H54 (cell line): ENCODE data around the gene ETV6.

Experiments
- DNase-seq: peaks from one replicate; pipeline ENCODE4 v3.0.0; 2011; ENCODE audit warnings: low spot score, mixed read lengths; ENCODE audit not compliant: insufficient read length
- FAIRE-seq: peaks from 3 replicates; lab custom pipeline; 2011; peaks lifted over from hg19 to GRCh38; lab: Jason Lieb, UNC
- POLR2A ChIP-seq: IDR thresholded peaks from 2 replicates; pipeline ENCODE4 v1.6.1; 2011; ENCODE audit warnings: low read depth, mild to moderate bottlenecking, low read length

Gene ETV6

DNA sequence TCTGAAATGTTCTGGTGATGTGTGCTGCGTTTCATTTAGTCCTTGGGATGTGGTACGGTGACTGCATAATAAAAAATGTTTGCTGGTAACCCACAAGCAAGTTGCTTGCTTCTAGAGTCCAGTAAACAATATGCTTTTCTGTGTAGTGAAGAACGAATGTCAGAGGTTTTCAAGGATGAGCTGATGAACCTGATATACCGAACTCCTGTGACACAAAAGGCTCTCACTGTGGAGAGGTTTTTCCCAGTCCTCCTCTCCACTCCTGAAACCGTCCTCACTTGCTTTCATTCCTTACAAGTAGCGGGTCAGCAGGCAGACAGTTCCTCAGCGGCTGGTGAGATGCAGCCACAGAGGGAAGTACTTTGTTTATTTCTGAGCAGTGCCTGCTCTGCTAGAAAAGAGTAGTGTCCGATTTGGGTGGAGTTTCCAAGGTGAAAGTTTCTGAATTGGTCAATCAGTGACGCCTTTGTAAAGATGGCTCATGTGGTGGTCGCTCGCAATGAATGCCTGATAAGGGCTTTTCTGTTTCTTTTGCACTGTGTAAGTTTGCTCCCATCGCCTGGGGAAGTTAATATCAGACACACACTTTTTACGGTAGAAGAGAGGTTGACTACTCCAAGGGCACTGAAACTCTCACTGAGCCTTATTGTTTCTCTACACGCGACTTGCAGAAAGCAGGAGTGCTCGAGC, 3.0 kb downstream of the ETV6 start:
- DNase-seq, result no peak
- no peak for FAIRE-seq
- no peak for TF ChIP-seq POLR2A

DNA sequence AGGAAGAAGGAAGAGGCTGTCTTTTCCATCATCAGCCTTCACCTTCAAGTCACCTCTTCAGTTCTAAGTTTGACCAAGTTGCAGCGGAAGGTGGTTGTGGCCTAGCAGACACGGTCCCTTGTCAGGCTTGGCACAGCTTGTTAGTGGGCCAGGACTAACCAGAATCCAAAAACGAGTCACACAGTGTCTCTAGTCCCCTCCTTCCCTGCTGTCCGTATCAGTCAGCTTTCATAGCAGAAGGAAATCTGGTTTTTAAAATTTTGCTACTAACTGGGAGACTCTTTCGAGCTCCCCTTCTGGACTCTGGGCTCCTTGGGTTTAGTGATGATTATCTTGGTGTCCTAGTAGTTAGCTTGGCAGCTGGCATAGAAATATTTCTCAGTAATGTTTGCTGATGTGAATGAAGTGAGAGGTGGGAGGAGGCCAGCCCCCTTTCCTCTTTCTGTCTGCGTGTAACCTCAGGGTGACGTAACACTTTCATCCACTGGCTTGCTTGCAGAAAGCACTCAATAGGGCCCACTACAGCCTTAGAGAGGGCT, 3.8 kb downstream of the ETV6 start:
- FAIRE-seq, result no peak

DNA sequence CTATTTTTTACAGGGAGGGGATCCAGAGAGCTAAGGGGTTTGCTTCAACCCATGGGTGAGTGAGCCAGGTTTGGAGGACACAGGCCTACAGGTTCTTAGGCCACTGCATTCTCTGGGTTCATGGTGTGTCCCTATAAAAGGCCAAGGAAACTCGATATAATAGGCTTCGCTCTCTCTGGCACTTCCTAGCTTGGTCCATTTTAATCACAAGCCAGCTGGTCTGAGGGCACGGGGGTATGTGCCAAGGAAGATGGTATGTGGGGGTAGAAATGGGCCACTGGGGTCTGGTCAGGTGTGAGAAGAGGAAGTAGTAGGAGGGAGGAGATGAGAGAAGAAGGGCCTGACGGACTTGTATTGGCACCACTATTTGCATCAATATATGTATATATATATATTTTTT, 4.9 kb downstream of the ETV6 start:
- no peak for TF ChIP-seq POLR2A
- no peak for FAIRE-seq
- DNase-seq, result no peak

More for the DNA sequence above, 3.8 kb downstream of the ETV6 start:
- no peak for DNase-seq
- no peak for TF ChIP-seq POLR2A

DNA sequence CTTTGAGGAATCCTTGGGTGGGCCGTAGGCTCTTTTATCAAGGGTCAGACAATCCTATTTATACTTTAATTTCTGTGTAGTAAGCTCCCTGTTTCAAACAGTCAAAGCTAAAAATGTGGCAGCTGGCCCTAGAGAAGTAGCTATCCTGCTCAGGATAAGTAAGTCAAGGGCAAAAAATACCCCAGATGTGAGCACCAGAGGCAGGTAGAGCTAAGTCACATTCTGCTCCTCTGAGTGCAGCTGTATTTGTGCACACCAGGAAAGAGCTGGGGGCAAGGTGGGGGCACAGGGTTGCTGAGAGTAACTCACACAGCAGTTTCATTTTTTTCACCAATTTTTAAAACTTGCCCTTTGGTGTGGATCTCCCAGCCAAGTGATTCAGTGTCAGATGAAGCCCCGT, 5.3 kb downstream of the ETV6 start:
- DNase-seq, result no peak
- no peak for FAIRE-seq
- TF ChIP-seq POLR2A, result no peak

DNA sequence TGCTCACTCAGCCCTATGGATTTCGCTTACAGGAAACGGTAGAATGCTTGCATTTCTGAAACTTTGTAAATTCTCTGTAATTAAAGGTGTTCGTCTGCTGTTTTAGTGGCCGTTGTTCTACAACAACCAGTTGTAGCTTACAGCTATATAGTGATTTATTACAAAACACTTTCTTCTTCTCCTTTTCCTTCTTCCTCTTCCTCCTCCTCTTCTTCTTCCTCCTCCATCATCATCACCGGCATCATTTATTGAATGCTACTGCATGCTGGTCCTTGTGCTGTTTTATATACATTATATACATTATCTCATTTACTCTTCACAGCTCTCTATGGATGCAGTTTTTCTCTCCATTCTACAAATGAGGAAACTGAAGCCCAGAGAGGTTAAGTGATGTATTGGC, 6.4 kb downstream of the ETV6 start:
- no peak for TF ChIP-seq POLR2A

DNA sequence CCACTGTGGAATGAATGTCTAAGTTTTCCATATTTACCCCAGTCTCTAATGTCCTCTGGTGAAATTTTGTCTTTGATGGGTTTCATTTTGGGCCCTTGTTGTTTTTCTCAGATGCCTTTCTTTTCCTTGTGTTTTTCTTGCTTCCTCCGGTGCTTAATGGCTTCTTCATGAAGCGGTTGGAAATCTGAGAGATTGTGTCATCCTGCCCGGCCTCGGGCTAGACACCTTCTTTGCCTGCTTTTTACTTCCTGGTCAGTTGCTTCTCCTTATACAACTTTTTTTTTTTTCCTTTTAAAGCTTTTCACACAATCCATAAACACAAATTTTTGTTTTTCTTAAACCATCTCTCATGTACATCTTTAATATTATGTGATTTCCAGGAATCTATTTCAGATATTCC, 7.1 kb downstream of the ETV6 start:
- no peak for TF ChIP-seq POLR2A
- DNase-seq (no peak), FAIRE-seq (no peak)

More for the DNA sequence above, 6.4 kb downstream of the ETV6 start:
- DNase-seq, result no peak
- FAIRE-seq, result no peak

DNA sequence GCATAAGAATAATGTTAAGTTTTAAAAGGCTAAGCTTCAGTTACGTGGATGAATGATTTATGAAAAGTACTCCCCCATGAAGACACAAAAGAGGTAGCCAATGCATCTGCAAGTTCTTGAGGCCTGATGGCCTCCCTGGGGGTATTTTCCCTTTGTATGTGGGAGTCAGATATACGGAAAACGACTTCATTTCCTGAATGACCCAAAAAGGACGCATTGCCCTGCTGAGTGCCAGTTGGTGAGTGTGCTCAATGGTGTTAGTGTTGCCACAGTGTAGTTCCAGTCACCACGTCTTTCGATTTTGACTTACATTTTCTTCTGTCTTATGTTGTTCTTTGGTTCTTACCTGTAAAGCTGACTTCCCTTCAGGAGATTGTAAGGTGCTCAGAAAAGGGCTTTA, 8.0 kb downstream of the ETV6 start:
- FAIRE-seq (no peak), DNase-seq (no peak)
- TF ChIP-seq POLR2A, result no peak

DNA sequence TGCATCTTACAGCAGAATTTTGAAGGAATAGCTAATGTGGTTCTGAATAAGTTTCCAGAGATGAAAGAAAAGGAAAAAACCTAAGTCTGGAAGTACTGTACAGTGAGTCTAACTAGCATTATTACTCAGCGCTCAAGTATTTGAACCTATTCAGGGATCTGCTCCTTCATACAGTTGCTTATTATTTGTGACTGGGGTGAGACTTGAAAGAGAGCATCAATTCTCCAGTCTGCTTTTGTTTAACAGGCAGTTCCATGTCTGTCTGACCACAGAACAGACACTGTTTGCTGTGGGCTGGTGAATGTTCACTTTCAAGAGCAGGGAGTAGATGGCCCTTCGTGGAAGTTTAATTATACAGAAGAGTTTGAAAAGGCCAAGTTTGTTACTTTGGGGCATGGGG, 9.3 kb downstream of the ETV6 start:
- no peak for TF ChIP-seq POLR2A
- FAIRE-seq, result peak; percentile 80
- DNase-seq, result peak; percentile 53

DNA sequence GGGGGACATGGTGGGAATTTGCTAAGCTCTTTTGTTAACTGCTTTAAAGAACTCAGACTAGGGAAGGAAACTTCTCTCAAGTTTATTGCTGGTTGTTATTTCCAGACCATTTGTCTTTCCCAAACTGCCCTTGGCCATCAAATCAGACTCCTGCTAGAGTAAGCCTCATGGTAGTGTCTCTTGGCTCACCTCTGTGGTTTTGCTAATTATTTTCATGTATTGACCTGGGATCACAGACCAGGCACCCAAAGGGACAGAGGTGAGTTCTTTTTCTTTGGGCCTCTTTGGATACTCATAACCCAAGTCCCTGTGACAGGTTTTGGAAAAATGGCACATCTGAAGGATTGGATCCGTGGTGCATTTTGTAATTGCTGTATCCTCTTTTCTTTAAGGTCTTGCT, 11.2 kb downstream of the ETV6 start:
- no peak for FAIRE-seq

DNA sequence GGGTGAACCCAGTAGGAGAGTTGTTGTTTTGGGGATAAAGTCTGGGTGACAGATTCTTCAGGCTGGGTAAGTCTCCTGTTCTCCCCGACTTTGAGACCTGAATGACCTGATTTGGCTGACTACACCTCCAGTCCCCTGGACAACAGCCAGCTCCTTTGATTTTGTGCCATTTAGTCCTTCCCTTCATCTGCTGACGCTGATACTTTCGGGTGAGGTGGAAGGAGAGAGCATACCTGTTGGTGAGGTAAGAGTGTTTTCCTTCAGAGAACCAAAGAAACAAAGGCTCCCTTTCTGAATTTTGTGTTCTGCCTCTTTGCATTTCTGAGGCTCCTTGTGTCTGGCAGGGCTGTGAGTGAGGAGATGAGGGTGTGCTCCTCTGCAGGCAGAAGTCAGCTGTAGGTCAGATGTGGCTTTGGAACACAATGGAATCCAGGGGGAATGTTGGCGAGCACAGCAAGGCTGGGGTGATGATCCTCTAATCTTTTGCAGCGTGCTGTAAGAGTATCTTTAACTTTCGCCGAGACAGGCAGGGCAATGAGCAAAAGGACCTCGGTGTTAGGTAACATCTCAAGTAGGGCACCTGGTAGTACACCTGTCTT, 12.1 kb downstream of the ETV6 start:
- FAIRE-seq, result no peak
- no peak for DNase-seq
- no peak for TF ChIP-seq POLR2A

More for the DNA sequence above, 11.2 kb downstream of the ETV6 start:
- TF ChIP-seq POLR2A, result no peak
- no peak for DNase-seq

DNA sequence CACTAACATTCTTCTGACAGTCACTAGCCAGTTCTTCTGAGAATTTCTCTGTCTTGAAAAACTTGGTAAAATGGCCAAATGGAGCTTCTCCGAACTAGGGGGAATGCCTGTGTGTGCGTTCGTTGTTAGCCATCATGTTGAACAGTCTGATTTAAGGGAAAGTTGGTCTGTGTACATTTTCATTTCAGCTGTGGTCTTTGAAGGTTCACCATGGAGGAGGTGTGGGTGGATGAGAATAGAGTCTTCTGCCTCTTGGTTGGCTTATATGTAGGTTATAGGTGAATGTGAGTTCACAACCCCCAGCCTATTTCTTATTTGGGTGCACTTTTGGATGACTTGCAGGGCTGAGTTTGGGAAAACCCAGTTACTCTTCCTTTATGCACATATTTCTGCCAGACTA, 12.9 kb downstream of the ETV6 start:
- FAIRE-seq, result no peak
- no peak for TF ChIP-seq POLR2A
- DNase-seq, result no peak

DNA sequence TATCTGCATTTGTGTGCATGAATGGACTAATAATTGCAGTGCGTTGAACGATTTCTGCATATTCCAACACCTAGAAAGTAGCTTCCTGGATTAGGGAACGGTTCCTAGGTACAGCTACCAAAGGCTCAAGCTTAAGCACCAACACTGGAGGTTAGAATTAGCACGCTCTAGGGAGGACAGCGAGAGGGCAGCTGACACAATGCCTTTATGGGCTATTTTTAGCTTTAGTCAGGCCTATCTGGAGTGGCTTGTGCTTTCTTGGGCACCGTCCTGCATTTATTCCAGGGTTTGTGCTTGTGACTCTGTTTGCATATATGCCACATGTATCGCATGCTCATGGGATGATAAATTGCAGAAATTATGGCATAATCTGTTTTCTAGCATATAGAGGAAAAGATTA, 13.7 kb downstream of the ETV6 start:
- DNase-seq (no peak), FAIRE-seq (no peak)
- no peak for TF ChIP-seq POLR2A

DNA sequence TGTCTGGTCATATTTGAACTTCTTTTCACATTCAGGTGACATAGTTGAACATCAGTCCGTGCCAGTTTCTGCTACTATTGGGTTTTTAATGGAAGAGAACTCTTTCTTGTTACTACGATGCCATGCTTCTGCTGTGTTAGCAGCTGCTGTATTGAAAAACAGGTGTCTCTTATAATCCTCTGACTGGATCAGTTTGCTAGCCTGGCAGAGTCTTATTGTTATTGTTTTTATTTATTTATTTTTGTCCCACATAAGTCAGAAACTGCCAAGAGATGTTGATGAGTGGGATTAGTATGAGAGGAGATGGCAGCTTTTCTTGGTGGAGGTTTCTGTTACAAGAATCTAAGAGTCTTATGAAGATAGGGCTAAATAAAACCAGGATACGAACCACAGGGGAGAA, 14.6 kb downstream of the ETV6 start:
- FAIRE-seq (no peak), DNase-seq (no peak)
- no peak for TF ChIP-seq POLR2A

DNA sequence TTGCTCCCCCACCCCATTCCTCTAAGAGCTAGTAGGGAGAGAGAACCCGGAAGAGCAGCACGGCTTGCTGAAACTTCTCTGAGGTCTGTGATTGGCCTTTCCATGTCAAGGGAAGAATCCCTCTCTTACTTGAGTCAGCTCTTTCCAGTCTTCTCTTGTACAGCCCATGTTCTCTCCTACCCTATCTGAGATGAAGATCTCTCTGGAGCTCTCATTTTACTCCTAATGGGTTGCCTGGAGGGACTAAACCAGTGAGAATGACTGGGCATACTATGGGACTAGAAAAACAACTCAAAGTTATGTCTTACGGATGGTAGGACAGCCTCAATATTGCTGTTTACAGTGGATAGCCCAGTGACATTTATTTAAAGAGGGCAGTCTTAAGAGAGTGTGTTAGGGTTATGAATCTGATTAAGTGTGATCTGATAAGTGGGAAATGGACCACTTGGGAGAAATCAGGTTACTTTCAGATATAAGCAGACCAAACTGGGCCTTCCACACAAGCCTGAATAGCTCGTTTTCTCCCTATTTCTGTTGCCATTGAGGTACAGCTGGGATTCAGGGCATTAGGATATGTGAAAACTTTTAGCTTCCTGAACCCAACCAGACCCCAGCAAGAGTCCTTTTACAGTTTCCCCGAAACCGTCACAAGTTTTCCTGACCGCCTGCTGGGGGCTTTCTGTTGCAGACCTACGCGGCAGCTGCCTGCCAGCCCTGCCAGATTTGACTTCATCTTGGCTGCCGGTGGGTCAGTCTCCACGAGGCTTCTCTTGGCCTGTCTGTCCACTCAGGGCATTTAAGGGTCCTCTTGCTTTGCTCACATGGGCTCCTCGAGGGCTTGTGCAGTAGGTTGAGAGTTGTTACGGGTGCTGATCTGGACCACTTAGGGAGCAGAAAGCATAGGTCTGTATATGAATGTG, 16.9 kb downstream of the ETV6 start:
- TF ChIP-seq POLR2A, result no peak
- DNase-seq (no peak), FAIRE-seq (no peak)

DNA sequence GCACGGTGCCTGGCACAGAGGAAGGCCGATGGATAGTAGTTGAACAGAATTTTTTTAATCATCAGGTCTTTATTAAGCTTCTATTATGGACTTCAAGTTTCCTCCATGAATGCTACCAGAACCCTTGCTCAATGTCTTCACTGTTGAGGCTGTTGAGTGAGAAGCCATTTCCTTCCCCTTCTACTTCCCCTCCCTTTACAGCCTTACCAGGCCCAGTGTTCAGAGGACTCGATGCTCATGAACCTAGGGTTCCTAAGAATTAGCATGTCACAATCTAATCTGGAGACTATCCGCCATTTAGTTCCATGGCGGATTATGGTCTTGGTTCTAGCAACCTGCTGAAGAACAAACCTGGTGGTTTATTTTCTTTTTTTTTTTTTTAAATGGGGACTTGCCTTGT, 17.7 kb downstream of the ETV6 start:
- DNase-seq (no peak), FAIRE-seq (no peak)
- TF ChIP-seq POLR2A, result no peak
